HCT116 (cell line): ENCODE results near the gene ZNF71. TPM values are rescaled to one million over a fixed set of nuclear protein-coding genes. Genes with fewer than 3 reads are reported as not detected.

Source experiments
- ATAC-seq: fragments of 200-7000 bp; cut with Tn5 transposase; 2 replicates; pipeline ENCODE4 v1.9.1; 2020; ENCODE audit warnings: mild to moderate bottlenecking, moderate library complexity
- BruUV-seq: library from RNA; stranded (reverse); fragments of 400-500 nt; replicated peaks from 2 replicates; lab custom pipeline; 2021; lab: Mats Ljungman, UMichigan
- CTCF ChIA-PET: fragments of 300-600 bp; sonication (Branson Sonifier 250); formaldehyde crosslinking; loops from one replicate; lab custom pipeline; 2021; ENCODE audit warnings: antibody characterized with exemption; lab: Charles Lee
- POLR2A ChIA-PET: fragments of 300-600, 350-600 bp; sonication (Branson Sonifier 250); formaldehyde crosslinking; loops from one replicate; lab custom pipeline; 2021; ENCODE audit warnings: antibody characterized with exemption; lab: Charles Lee
- RAD21 ChIA-PET, 2 experiments: fragments of 300-600 bp; sonication (Branson Sonifier 250); formaldehyde crosslinking; loops; one replicate each; lab custom pipeline; 2023; ENCODE audit warnings: low total read pairs in 2 of 2; ENCODE audit not compliant: uncharacterized antibody in 2 of 2, unreplicated experiment in 2 of 2, low non-redundant PET in 1 of 2; lab: Charles Lee
- DNase-seq: peaks from one replicate; pipeline ENCODE4 v3.0.0-alpha.2; 2010; ENCODE audit warnings: low read depth, low spot score
- H2AFZ ChIP-seq: fragments of 200-600 bp; shearing (Covaris generic), sonication (generic); 2 replicates; pipeline ENCODE4 v1.6.1; 2017; ENCODE audit warnings: low read depth, mixed run types, mixed read lengths, antibody characterized with exemption, low read length; ENCODE audit not compliant: poor library complexity, severe bottlenecking
- H3K27ac ChIP-seq: 2 replicates; pipeline ENCODE4 v1.5.1; 2012; ENCODE audit warnings: low read depth, low read length
- H3K27me3 ChIP-seq: fragments of 200-600 bp; sonication (generic); 2 replicates; pipeline ENCODE4 v1.6.1; 2016; ENCODE audit warnings: mixed run types, low read length, mixed read lengths; ENCODE audit not compliant: insufficient read depth
- H3K36me3 ChIP-seq, 2 experiments: fragments of 200-500 bp in 1 of 2; fragments of 200-600 bp in 1 of 2; sonication (Bioruptor generic) in 1 of 2; sonication (generic) in 1 of 2; 2 replicates each; pipeline versions ENCODE4 v1.5.1 to v1.6.1; 2014 to 2016; ENCODE audit warnings: low read length in 2 of 2, inconsistent platforms in 1 of 2, mixed read lengths in 1 of 2, mixed run types in 1 of 2; ENCODE audit not compliant: insufficient read depth in 2 of 2, control insufficient read depth in 1 of 2
- H3K4me1 ChIP-seq, 2 experiments: fragments of 200-600 bp in 1 of 2; sonication (generic) in 1 of 2; 2 replicates each; pipeline versions ENCODE4 v1.5.1 to v1.6.1; 2012 to 2017; ENCODE audit warnings: low read length in 2 of 2, inconsistent platforms in 1 of 2, mild to moderate bottlenecking in 1 of 2, mixed read lengths in 1 of 2, mixed run types in 1 of 2, moderate library complexity in 1 of 2; ENCODE audit not compliant: insufficient read depth in 2 of 2, control insufficient read depth in 1 of 2
- H3K4me2 ChIP-seq: fragments of 200-600 bp; sonication (generic); 2 replicates; pipeline ENCODE4 v1.6.1; 2017; ENCODE audit warnings: mixed run types, low read length, mixed read lengths
- H3K4me3 ChIP-seq, 2 experiments: fragments of 200-600 bp in 1 of 2; sonication (generic) in 1 of 2; replicated peaks in 1 of 2; 2 replicates each; pipeline ENCODE4 v1.5.1; 2011 to 2016; ENCODE audit warnings: low read length in 2 of 2, control low read depth in 1 of 2, low read depth in 1 of 2, mild to moderate bottlenecking in 1 of 2, mixed read lengths in 1 of 2, mixed run types in 1 of 2
- H3K79me2 ChIP-seq: fragments of 200-600 bp; sonication (generic); 2 replicates; pipeline ENCODE4 v1.6.1; 2017; ENCODE audit warnings: mild to moderate bottlenecking, mixed run types, low read length, moderate library complexity, mixed read lengths; ENCODE audit not compliant: insufficient read depth
- H3K9ac ChIP-seq: fragments of 200-600 bp; sonication (generic); 2 replicates; pipeline ENCODE4 v1.6.1; 2016; ENCODE audit warnings: low read length, mixed read lengths
- H3K9me2 ChIP-seq: fragments of 200-600 bp; sonication (generic), shearing (Covaris generic); 2 replicates; pipeline ENCODE4 v1.6.1; 2017; ENCODE audit warnings: mixed run types, mild to moderate bottlenecking, moderate library complexity; ENCODE audit not compliant: insufficient read depth
- H3K9me3 ChIP-seq, 2 experiments: fragments of 200-500 bp in 1 of 2; fragments of 200-600 bp in 1 of 2; sonication (Bioruptor generic) in 1 of 2; sonication (generic) in 1 of 2; 2 replicates each; pipeline ENCODE4 v1.6.1; 2014 to 2017; ENCODE audit warnings: low read length in 2 of 2, mixed read lengths in 2 of 2, inconsistent platforms in 1 of 2, low read depth in 1 of 2, mild to moderate bottlenecking in 1 of 2, mixed run types in 1 of 2, moderate library complexity in 1 of 2; ENCODE audit not compliant: control insufficient read depth in 1 of 2, insufficient read depth in 1 of 2
- H4K20me1 ChIP-seq: fragments of 200-600 bp; sonication (generic), shearing (Covaris generic); 2 replicates; pipeline ENCODE4 v1.6.1; 2017; ENCODE audit warnings: mixed run types, mild to moderate bottlenecking, moderate library complexity; ENCODE audit not compliant: insufficient read depth
- CBX3 ChIP-seq: IDR thresholded peaks from 2 replicates; pipeline ENCODE4 v1.6.1; 2012; ENCODE audit warnings: low read depth
- CEBPB ChIP-seq: IDR thresholded peaks from 2 replicates; pipeline ENCODE4 v1.6.1; 2012; ENCODE audit warnings: low read depth
- EGR1 ChIP-seq: IDR thresholded peaks from 2 replicates; pipeline ENCODE4 v1.6.1; 2012; ENCODE audit warnings: low read depth
- ELF1 ChIP-seq: IDR thresholded peaks from 2 replicates; pipeline ENCODE4 v1.6.1; 2012; ENCODE audit warnings: low read depth, borderline replicate concordance
- EZH2 ChIP-seq: fragments of 200-600 bp; sonication (generic); IDR thresholded peaks from 2 replicates; pipeline ENCODE4 v1.6.1; 2017; ENCODE audit warnings: antibody characterized with exemption, mixed run types
- EZH2phosphoT487 ChIP-seq: fragments of 200-600 bp; IDR thresholded peaks from 2 replicates; pipeline ENCODE4 v1.6.1; 2018; ENCODE audit warnings: antibody characterized with exemption, borderline replicate concordance
- JUND ChIP-seq: IDR thresholded peaks from 2 replicates; pipeline ENCODE4 v1.6.1; 2012
- POLR2A ChIP-seq: IDR thresholded peaks from 2 replicates; pipeline ENCODE4 v1.7.0; 2011; ENCODE audit warnings: borderline replicate concordance; ENCODE audit not compliant: insufficient read depth, insufficient read length; ENCODE audit errors: extremely low read depth
- POLR2AphosphoS5 ChIP-seq: IDR thresholded peaks from 2 replicates; pipeline ENCODE4 v1.6.1; 2011; ENCODE audit warnings: mild to moderate bottlenecking, low read depth, low read length, moderate library complexity
- RAD21 ChIP-seq: IDR thresholded peaks from 2 replicates; pipeline ENCODE4 v1.6.1; 2012; ENCODE audit warnings: low read depth, mild to moderate bottlenecking
- SIN3A ChIP-seq: IDR thresholded peaks from 2 replicates; pipeline ENCODE4 v1.6.1; 2012; ENCODE audit warnings: low read depth
- SP1 ChIP-seq: IDR thresholded peaks from 2 replicates; pipeline ENCODE4 v1.6.1; 2012; ENCODE audit warnings: low read depth
- SRF ChIP-seq: IDR thresholded peaks from 2 replicates; pipeline ENCODE4 v1.6.1; 2012; ENCODE audit warnings: low read depth
- TCF7L2 ChIP-seq: IDR thresholded peaks from 2 replicates; pipeline ENCODE4 v1.7.0; 2011; ENCODE audit warnings: borderline replicate concordance, inconsistent platforms; ENCODE audit not compliant: insufficient read depth, insufficient read length; ENCODE audit errors: extremely low read depth
- YY1 ChIP-seq: IDR thresholded peaks from 2 replicates; pipeline ENCODE4 v1.6.1; 2011; ENCODE audit warnings: low read length, low read depth, moderate library complexity, mild to moderate bottlenecking; ENCODE audit not compliant: insufficient replicate concordance; ENCODE audit errors: extremely low read depth
- ZFX ChIP-seq: fragments of 450-650 bp; IDR thresholded peaks from 2 replicates; pipeline ENCODE4 v1.6.1; 2017
- ZNF274 ChIP-seq: fragments of 200-500 bp; sonication (Bioruptor generic); IDR thresholded peaks from 2 replicates; pipeline ENCODE4 v1.6.1; 2014; ENCODE audit warnings: mild to moderate bottlenecking, low read depth, low read length, inconsistent platforms
- intact Hi-C: fragments of 100-400 bp; cut with micrococcal nuclease; formaldehyde crosslinking; loops from 2 replicates; pipeline ENCODE4 v1.10.0; 2022
- total RNA-seq: library from RNA; stranded (reverse); gene quantifications from one replicate; pipeline ENCODE4 v1.2.1, GENCODE V29; 2021; ENCODE audit not compliant: unreplicated experiment
- TF ChIP-seq, protein P1 (sequence below): IDR thresholded peaks from 2 replicates; pipeline ENCODE4 v1.6.1; 2012
- TF ChIP-seq, protein P2 (sequence below): IDR thresholded peaks from 2 replicates; pipeline ENCODE4 v1.6.1; 2012; ENCODE audit warnings: low read depth

Gene ZNF71
- total RNA-seq, 1 experiment from 2014 or later, result not detected

DNA sequence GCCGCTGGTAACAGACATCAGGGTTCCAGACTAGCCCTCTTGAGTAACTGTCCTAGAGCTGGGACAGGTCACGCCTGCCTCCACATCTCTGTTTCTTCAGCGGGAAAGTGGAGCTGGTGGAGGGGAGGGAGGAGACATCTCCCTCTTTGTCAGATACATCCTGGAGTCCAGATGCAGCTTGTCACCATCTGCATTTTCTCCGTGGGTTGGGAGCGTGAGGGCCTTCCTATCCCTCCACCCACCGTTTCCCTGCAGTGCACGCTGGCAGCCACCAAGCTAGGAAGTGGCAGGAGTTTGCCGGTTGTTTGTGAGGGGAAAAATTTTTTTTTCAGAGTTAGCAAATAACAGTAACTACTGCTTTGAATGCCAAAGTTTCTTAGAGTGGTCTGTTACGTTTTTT lies 27.9 kb downstream of the ZNF71 start:
- Histone ChIP-seq H4K20me1 (no peaks in the 10 kb centered on the region), H3K9me2 (no peaks in the 10 kb centered on the region), H2AFZ (no peak overlapping the region), H3K4me3 (no peak overlapping the region), H3K4me1 (no peaks in the 10 kb centered on the region), H3K9me3 (peaks cover 0 to 21% of the 10 kb centered on the region in 2 experiments; a peak in 2 of 4 replicates), H3K4me2 (no peak overlapping the region), H3K27me3 (no peaks in the 10 kb centered on the region), H3K79me2 (no peaks in the 10 kb centered on the region), H3K36me3 (no peaks in the 10 kb centered on the region), H3K9ac (no peak overlapping the region), H3K27ac (no peak overlapping the region)
- ATAC-seq (no peak), DNase-seq (no peak)
- POLR2A ChIA-PET, result no interaction called here
- BruUV-seq, result no TSS peak
- RAD21 ChIA-PET, result no interaction called here
- intact Hi-C loops, result no loop called here
- CTCF ChIA-PET, result no interaction called here
- TF ChIP-seq CEBPB (no peak), TCF7L2 (no peak), EZH2 (no peak), POLR2A (no peak), JUND (no peak), EZH2phosphoT487 (no peak), ZFX (no peak), EGR1 (no peak), SRF (no peak), CBX3 (no peak), SIN3A (no peak), ELF1 (no peak), RAD21 (no peak), SP1 (no peak), YY1 (no peak), POLR2AphosphoS5 (no peak), ZNF274 (no peak)
- TF ChIP-seq, protein P1, sequence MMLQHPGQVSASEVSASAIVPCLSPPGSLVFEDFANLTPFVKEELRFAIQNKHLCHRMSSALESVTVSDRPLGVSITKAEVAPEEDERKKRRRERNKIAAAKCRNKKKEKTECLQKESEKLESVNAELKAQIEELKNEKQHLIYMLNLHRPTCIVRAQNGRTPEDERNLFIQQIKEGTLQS, result no peak
- TF ChIP-seq, protein P2, sequence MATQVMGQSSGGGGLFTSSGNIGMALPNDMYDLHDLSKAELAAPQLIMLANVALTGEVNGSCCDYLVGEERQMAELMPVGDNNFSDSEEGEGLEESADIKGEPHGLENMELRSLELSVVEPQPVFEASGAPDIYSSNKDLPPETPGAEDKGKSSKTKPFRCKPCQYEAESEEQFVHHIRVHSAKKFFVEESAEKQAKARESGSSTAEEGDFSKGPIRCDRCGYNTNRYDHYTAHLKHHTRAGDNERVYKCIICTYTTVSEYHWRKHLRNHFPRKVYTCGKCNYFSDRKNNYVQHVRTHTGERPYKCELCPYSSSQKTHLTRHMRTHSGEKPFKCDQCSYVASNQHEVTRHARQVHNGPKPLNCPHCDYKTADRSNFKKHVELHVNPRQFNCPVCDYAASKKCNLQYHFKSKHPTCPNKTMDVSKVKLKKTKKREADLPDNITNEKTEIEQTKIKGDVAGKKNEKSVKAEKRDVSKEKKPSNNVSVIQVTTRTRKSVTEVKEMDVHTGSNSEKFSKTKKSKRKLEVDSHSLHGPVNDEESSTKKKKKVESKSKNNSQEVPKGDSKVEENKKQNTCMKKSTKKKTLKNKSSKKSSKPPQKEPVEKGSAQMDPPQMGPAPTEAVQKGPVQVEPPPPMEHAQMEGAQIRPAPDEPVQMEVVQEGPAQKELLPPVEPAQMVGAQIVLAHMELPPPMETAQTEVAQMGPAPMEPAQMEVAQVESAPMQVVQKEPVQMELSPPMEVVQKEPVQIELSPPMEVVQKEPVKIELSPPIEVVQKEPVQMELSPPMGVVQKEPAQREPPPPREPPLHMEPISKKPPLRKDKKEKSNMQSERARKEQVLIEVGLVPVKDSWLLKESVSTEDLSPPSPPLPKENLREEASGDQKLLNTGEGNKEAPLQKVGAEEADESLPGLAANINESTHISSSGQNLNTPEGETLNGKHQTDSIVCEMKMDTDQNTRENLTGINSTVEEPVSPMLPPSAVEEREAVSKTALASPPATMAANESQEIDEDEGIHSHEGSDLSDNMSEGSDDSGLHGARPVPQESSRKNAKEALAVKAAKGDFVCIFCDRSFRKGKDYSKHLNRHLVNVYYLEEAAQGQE, result no peak
